Activated CD8-positive, alpha-beta T cell treated with anti-CD3 and anti-CD28 coated beads for 36 hours (primary cell): ENCODE measurements around the gene C9orf153. TPM values are rescaled to one million over a fixed set of nuclear protein-coding genes. Genes with fewer than 3 reads are reported as not detected.

Experiments used
- ATAC-seq: fragments of 200-7000 bp; cut with Tn5 transposase; one replicate; pipeline ENCODE4 v1.10.0; 2021; ENCODE audit warnings: mild to moderate bottlenecking, moderate library complexity
- CTCF ChIA-PET: fragments of 350-600 bp; sonication (Branson Sonifier 250); formaldehyde crosslinking; loops from one replicate; lab custom pipeline; 2021; ENCODE audit warnings: antibody characterized with exemption; lab: Charles Lee
- POLR2A ChIA-PET: fragments of 350-600 bp; sonication (Branson Sonifier 250); formaldehyde crosslinking; loops from one replicate; lab custom pipeline; 2021; ENCODE audit warnings: antibody characterized with exemption; lab: Charles Lee
- DNase-seq: peaks from one replicate; pipeline ENCODE4 v3.0.0-alpha.2; 2020
- H3K27ac Mint-ChIP-seq: one replicate; pipeline ENCODE4 v1.8.0; 2021; ENCODE audit warnings: mild to moderate bottlenecking, mixed read lengths
- H3K27me3 Mint-ChIP-seq: one replicate; pipeline ENCODE4 v1.8.0; 2021; ENCODE audit warnings: mixed read lengths
- H3K36me3 Mint-ChIP-seq: one replicate; pipeline ENCODE4 v1.8.0; 2021; ENCODE audit warnings: low read depth, mixed read lengths
- H3K4me1 Mint-ChIP-seq: one replicate; pipeline ENCODE4 v1.8.0; 2021; ENCODE audit warnings: low read depth, mixed read lengths
- H3K4me3 Mint-ChIP-seq: one replicate; pipeline ENCODE4 v1.8.0; 2021; ENCODE audit warnings: mild to moderate bottlenecking, moderate library complexity, mixed read lengths
- H3K9me3 Mint-ChIP-seq: one replicate; pipeline ENCODE4 v1.8.0; 2021; ENCODE audit warnings: mixed read lengths
- intact Hi-C: fragments of 100-400 bp; cut with micrococcal nuclease; formaldehyde crosslinking; loops from one replicate; pipeline ENCODE4 v1.10.0; 2022
- total RNA-seq, 2 experiments: library from RNA; stranded (reverse); gene quantifications; one replicate each; pipeline ENCODE4 v1.2.3, GENCODE V29; 2021
- TF ChIP-seq, protein P1 (sequence below): fragments of 200-600 bp; IDR thresholded peaks from one replicate; pipeline ENCODE4 v1.8.0; 2022; ENCODE audit warnings: antibody characterized with exemption, mild to moderate bottlenecking

Gene C9orf153
- total RNA-seq, 2 experiments from 2014 or later: 0.16 to 0.40 TPM

DNA sequence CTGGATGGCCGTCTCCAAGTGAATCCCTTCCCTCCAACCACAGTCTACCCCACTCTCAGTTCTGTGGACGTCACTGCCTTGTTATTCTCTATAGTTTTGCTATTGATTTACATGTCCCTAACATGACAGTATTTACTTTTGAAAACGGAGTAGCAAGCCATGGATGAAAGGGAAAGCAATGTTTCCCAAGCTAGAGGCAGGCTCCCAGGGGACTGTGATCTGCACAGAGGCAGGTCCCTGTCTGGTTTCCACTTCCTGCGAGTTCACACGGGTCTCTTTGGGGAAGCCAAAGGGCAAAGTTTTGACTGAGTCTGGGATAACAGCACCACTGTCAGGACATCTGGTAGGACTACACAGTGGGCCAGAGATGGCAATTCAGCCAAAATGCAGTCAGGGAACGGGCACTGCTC, 12.7 kb downstream of the C9orf153 start:
- no peaks in the 10 kb centered on the region for H3K9me3 Mint-ChIP-seq
- CTCF ChIA-PET: interaction anchor here (2.0 kb wide), 1 partner anchor 15 kb away, joined by 4 read pairs; no protein-coding TSS in a partner anchor
- POLR2A ChIA-PET: no interaction called here
- H3K27ac Mint-ChIP-seq: no peak overlapping the region
- DNase-seq (no peak), ATAC-seq (no peak)
- TF ChIP-seq, protein P1, sequence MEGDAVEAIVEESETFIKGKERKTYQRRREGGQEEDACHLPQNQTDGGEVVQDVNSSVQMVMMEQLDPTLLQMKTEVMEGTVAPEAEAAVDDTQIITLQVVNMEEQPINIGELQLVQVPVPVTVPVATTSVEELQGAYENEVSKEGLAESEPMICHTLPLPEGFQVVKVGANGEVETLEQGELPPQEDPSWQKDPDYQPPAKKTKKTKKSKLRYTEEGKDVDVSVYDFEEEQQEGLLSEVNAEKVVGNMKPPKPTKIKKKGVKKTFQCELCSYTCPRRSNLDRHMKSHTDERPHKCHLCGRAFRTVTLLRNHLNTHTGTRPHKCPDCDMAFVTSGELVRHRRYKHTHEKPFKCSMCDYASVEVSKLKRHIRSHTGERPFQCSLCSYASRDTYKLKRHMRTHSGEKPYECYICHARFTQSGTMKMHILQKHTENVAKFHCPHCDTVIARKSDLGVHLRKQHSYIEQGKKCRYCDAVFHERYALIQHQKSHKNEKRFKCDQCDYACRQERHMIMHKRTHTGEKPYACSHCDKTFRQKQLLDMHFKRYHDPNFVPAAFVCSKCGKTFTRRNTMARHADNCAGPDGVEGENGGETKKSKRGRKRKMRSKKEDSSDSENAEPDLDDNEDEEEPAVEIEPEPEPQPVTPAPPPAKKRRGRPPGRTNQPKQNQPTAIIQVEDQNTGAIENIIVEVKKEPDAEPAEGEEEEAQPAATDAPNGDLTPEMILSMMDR: no peak
- intact Hi-C loops: no loop called here
- H3K27me3 Mint-ChIP-seq: peaks cover 5% of the 10 kb centered on the region
- H3K4me1 Mint-ChIP-seq: no peaks in the 10 kb centered on the region
- no peaks in the 10 kb centered on the region for H3K36me3 Mint-ChIP-seq
- H3K4me3 Mint-ChIP-seq: no peak overlapping the region

DNA sequence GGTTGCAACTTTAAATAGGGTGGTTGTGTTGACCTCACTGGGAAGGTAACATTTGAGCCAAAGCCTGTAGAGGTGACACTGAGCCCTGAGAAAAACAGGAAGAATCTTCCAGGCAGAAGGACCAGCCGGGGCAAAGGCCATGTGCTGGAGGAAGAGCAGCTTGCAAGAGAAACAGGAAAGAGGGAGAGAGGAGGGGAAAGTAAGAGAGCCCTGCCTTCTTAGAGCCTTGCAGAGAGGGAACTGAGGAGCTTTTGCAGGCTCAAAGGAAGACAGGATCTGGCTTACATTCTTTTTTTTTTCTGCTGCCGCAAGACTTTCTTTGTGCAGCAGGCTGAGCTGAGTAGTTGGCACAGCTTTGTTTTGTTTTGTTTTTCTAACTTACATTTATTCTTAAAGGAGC, 17.4 kb downstream of the C9orf153 start:
- Mint-ChIP-seq H3K9me3 (no peaks in the 10 kb centered on the region), H3K36me3 (no peaks in the 10 kb centered on the region), H3K4me1 (peaks cover 5% of the 10 kb centered on the region), H3K4me3 (no peak overlapping the region), H3K27ac (no peak overlapping the region), H3K27me3 (peaks cover 2% of the 10 kb centered on the region)
- ChIA-PET CTCF (no interaction called here), POLR2A (interaction anchor here (0.6 kb wide), 1 partner anchor 270 kb away, joined by 3 read pairs; no protein-coding TSS in a partner anchor)
- intact Hi-C loops: no loop called here
- ATAC-seq: no peak
- DNase-seq: no peak
- TF ChIP-seq, protein P1: no peak

DNA sequence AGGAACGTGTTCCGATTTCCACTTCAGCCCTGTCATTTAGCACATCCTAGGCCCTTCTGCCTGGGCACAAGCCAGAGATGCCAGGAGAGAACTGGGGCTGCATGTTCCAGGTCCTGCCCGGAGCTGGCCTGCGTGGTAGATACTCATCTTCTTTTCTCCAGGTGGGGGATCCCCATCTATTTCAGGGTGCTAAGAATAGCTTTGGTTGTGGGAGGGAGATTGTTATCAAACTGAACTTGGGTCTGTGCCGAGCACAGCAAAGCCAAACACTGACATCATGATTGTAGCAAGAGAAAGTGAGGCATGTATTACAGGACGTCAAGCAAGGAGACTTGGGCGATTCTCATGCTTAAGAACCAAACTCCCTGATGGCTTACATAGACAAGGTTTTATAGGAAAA, 18.2 kb downstream of the C9orf153 start:
- Mint-ChIP-seq H3K9me3 (no peaks in the 10 kb centered on the region), H3K36me3 (no peaks in the 10 kb centered on the region), H3K27me3 (no peaks in the 10 kb centered on the region), H3K27ac (no peak overlapping the region), H3K4me1 (peaks cover 5% of the 10 kb centered on the region), H3K4me3 (no peak overlapping the region)
- ChIA-PET POLR2A (interaction anchor here (0.5 kb wide), 1 partner anchor 20 kb away, joined by 3 read pairs; no protein-coding TSS in a partner anchor), CTCF (no interaction called here)
- TF ChIP-seq, protein P1: no peak
- DNase-seq (no peak), ATAC-seq (no peak)
- intact Hi-C loops: no loop called here

DNA sequence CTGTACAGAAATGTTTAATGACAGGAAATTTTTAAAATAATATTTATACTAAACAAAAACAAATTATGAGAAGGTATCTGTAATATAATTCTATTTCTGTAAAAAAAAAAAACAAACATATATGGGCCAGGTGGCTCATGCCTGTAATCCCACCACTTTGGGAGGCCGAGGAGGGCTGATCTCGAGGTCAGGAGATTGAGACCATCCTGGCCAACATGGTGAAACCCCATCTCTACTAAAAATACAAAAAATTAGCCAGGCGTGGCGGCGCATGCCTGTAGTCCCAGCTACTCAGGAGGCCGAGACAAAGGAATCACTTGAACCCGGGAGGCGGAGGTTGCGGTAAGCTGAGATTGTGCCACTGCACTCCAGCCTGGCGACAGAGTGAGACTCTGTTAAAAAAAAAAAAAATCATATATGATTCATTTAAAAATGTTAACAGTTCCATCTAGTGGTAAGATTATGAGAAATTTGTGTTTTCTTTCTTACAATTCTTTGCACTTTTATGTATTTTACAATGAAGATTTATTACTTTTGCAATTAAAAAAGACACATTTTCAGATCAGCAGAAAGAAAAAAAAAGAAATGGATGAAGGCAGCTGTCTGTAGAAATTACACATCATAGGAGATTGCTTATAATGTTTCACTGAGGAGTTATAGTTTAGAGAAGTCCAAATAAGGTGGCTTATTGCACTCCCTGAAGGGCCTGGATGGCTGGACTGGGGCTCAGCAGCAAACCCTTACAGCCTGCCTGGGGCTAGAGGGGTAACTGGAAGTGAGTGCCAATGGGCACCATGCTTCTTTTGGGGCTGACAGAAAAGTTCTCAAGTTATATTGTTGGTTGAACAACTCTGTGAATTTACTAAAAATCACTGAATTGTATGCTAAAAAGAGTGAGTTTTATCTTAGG, 20.3 kb downstream of the C9orf153 start:
- peaks cover 5% of the 10 kb centered on the region for H3K4me1 Mint-ChIP-seq
- no peaks in the 10 kb centered on the region for H3K27me3 Mint-ChIP-seq
- TF ChIP-seq, protein P1: no peak
- CTCF ChIA-PET: interaction anchor here (0.9 to 1.2 kb wide), 3 partner anchors 37 to 420 kb away, joined by 3 to 5 read pairs (median 3); no protein-coding TSS in a partner anchor
- POLR2A ChIA-PET: no interaction called here
- H3K27ac Mint-ChIP-seq: no peak overlapping the region
- no peak for DNase-seq
- H3K36me3 Mint-ChIP-seq: no peaks in the 10 kb centered on the region
- H3K9me3 Mint-ChIP-seq: no peaks in the 10 kb centered on the region
- H3K4me3 Mint-ChIP-seq: no peak overlapping the region
- no peak for ATAC-seq
- intact Hi-C loops: no loop called here

DNA sequence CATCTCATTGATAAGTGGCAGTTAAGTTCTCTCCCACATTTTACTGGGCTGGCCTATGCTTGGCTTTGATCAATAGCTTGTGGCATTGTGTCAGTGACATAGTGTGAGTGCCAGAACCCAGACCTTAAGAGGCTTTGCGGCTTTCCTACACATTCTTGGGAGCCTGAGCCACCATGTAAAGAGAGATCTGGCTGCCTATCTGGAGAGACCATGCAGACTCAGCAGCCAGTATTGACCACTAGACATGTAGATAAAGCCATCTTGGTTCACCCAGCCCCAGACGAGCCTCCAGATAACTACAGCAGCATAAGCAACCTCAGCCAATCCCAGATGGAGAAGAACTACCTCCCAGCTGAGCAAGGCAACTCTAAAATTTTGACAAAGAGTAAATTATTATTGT, 28.6 kb downstream of the C9orf153 start:
- no peak for ATAC-seq
- POLR2A ChIA-PET: no interaction called here

More for the DNA sequence above, 28.6 kb downstream of the C9orf153 start:
- TF ChIP-seq, protein P1: no peak
- Mint-ChIP-seq H3K9me3 (no peaks in the 10 kb centered on the region), H3K4me3 (no peak overlapping the region), H3K4me1 (no peaks in the 10 kb centered on the region), H3K27me3 (no peaks in the 10 kb centered on the region), H3K27ac (no peak overlapping the region), H3K36me3 (no peaks in the 10 kb centered on the region)
- DNase-seq: no peak
- CTCF ChIA-PET: interaction anchor here (2.1 kb wide), 1 partner anchor 29 kb away, joined by 5 read pairs; no protein-coding TSS in a partner anchor
- intact Hi-C loops: no loop called here
